ENCODE results near the gene HKDC1. TPM values are rescaled to one million over a fixed set of nuclear protein-coding genes. Genes with fewer than 3 reads are reported as not detected.

HKDC1 gene
- total and polyA plus RNA-seq, 2 donors (not counting 1 experiment from before 2014, with no cell fraction given) = 0.01 TPM; not detected in 1

GRCh38 chr10:69246036-69246435 is 25.9 kb downstream of the HKDC1 start:
- Histone ChIP-seq H3K9me3 (ENCODE audit: control extremely low read depth in 1 of 3, control insufficient read depth in 2 of 3, insufficient read depth in 1 of 3, low read length in 2 of 3) (no peaks in the 10 kb centered on the region), H3K9ac (ENCODE audit: low read length) (no peak overlapping the region), H3K27ac (ENCODE audit: low read length in 2 of 2) (no peak overlapping the region), H3K4me1 (ENCODE audit: control insufficient read depth in 2 of 2, insufficient read depth in 2 of 2, low read length in 2 of 2) (no peaks in the 10 kb centered on the region), H3K4me2 (replicated peaks; ENCODE audit: low read depth, low read length, poor library complexity, severe bottlenecking) (no peak overlapping the region), H4K20me1 (ENCODE audit: control insufficient read depth, insufficient read depth, low read length, poor library complexity, severe bottlenecking) (no peaks in the 10 kb centered on the region), H3K36me3 (replicated peaks in 1 of 2; ENCODE audit: control extremely low read depth in 1 of 2, control insufficient read depth in 1 of 2, extremely low read depth in 1 of 2, insufficient read depth in 2 of 2, low read length in 1 of 2) (no peaks in the 10 kb centered on the region), H3K27me3 (replicated peaks in 1 of 4; ENCODE audit: control extremely low read depth in 1 of 4, control insufficient read depth in 3 of 4, insufficient read depth in 4 of 4, low read length in 3 of 4) (no peaks in the 10 kb centered on the region), H2AFZ (ENCODE audit: insufficient read depth, low read depth, low read length, poor library complexity, severe bottlenecking) (no peak overlapping the region), H3K79me2 (ENCODE audit: control insufficient read depth, insufficient read depth, low read length) (no peaks in the 10 kb centered on the region), H3K4me3 (ENCODE audit: control extremely low read depth in 1 of 5, extremely low read depth in 1 of 5, insufficient read depth in 1 of 5, low read depth in 2 of 5, low read length in 4 of 5) (no peak overlapping the region)
- no peaks in the 10 kb centered on the region for H3K4me1 Mint-ChIP-seq
- intact Hi-C loops (cut with micrococcal nuclease) = no loop called here
- DNase-seq = no peak
- POLR2A ChIA-PET = no interaction called here
- ATAC-seq (ENCODE audit: low read depth) = no peak
- WGBS (ENCODE audit: insufficient coverage) = 96% methylated on average over 4 of the region's 5 CpGs
- TF ChIP-seq EZH2 (IDR thresholded peaks at IDR 0.05; ENCODE audit: borderline replicate concordance, insufficient read depth, low read depth, low read length, poor library complexity, severe bottlenecking) = no peak
- TF ChIP-seq, protein P1, sequence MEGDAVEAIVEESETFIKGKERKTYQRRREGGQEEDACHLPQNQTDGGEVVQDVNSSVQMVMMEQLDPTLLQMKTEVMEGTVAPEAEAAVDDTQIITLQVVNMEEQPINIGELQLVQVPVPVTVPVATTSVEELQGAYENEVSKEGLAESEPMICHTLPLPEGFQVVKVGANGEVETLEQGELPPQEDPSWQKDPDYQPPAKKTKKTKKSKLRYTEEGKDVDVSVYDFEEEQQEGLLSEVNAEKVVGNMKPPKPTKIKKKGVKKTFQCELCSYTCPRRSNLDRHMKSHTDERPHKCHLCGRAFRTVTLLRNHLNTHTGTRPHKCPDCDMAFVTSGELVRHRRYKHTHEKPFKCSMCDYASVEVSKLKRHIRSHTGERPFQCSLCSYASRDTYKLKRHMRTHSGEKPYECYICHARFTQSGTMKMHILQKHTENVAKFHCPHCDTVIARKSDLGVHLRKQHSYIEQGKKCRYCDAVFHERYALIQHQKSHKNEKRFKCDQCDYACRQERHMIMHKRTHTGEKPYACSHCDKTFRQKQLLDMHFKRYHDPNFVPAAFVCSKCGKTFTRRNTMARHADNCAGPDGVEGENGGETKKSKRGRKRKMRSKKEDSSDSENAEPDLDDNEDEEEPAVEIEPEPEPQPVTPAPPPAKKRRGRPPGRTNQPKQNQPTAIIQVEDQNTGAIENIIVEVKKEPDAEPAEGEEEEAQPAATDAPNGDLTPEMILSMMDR (IDR thresholded peaks at IDR 0.05) = no peak
- no peaks in the 10 kb centered on the region for H3K9me3 Mint-ChIP-seq (ENCODE audit: insufficient read depth)
- CTCF ChIA-PET = interaction anchor here (0.7 to 1.6 kb wide), 3 partner anchors 11 to 147 kb away, joined by 3 to 6 read pairs (median 3); no protein-coding TSS in a partner anchor
- no peak overlapping the region for H3K4me3 Mint-ChIP-seq
- H3K27ac Mint-ChIP-seq = no peak overlapping the region
- no peaks in the 10 kb centered on the region for H3K27me3 Mint-ChIP-seq

- no peaks in the 10 kb centered on the region for H3K9me3 Mint-ChIP-seq (ENCODE audit: insufficient read depth)
- no peak for TF ChIP-seq EZH2 (IDR thresholded peaks at IDR 0.05; ENCODE audit: borderline replicate concordance, insufficient read depth, low read depth, low read length, poor library complexity, severe bottlenecking)
- TF ChIP-seq, protein P1 (IDR thresholded peaks at IDR 0.05) = no peak
- H4K20me1 ChIP-seq (ENCODE audit: control insufficient read depth, insufficient read depth, low read length, poor library complexity, severe bottlenecking) = no peaks in the 10 kb centered on the region
- no peak overlapping the region for H3K27ac ChIP-seq (ENCODE audit: low read length in 2 of 2)
- no peak overlapping the region for H3K4me3 Mint-ChIP-seq
- ATAC-seq (ENCODE audit: low read depth) = no peak
- H3K4me2 ChIP-seq (replicated peaks; ENCODE audit: low read depth, low read length, poor library complexity, severe bottlenecking) = no peak overlapping the region
- H3K27ac Mint-ChIP-seq = no peak overlapping the region
- intact Hi-C loops (cut with micrococcal nuclease) = no loop called here
- ChIA-PET POLR2A (no interaction called here), CTCF (interaction anchor here (0.7 to 1.6 kb wide), 2 partner anchors 9 to 146 kb away, joined by 3 to 6 read pairs; no protein-coding TSS in a partner anchor)
- no peaks in the 10 kb centered on the region for H3K79me2 ChIP-seq (ENCODE audit: control insufficient read depth, insufficient read depth, low read length)
- no peaks in the 10 kb centered on the region for H3K36me3 ChIP-seq (replicated peaks in 1 of 2; ENCODE audit: control extremely low read depth in 1 of 2, control insufficient read depth in 1 of 2, extremely low read depth in 1 of 2, insufficient read depth in 2 of 2, low read length in 1 of 2)
- H3K4me3 ChIP-seq (ENCODE audit: control extremely low read depth in 1 of 5, extremely low read depth in 1 of 5, insufficient read depth in 1 of 5, low read depth in 2 of 5, low read length in 4 of 5) = no peak overlapping the region
- 80% methylated on average over 9 of the region's 14 CpGs for WGBS (ENCODE audit: insufficient coverage)
- no peak overlapping the region for H3K9ac ChIP-seq (ENCODE audit: low read length)
- no peaks in the 10 kb centered on the region for H3K27me3 ChIP-seq (replicated peaks in 1 of 4; ENCODE audit: control extremely low read depth in 1 of 4, control insufficient read depth in 3 of 4, insufficient read depth in 4 of 4, low read length in 3 of 4)
- H3K27me3 Mint-ChIP-seq = no peaks in the 10 kb centered on the region
- no peaks in the 10 kb centered on the region for H3K4me1 Mint-ChIP-seq
- H3K9me3 ChIP-seq (ENCODE audit: control extremely low read depth in 1 of 3, control insufficient read depth in 2 of 3, insufficient read depth in 1 of 3, low read length in 2 of 3) = no peaks in the 10 kb centered on the region
- no peaks in the 10 kb centered on the region for H3K4me1 ChIP-seq (ENCODE audit: control insufficient read depth in 2 of 2, insufficient read depth in 2 of 2, low read length in 2 of 2)
- H2AFZ ChIP-seq (ENCODE audit: insufficient read depth, low read depth, low read length, poor library complexity, severe bottlenecking) = no peak overlapping the region
- DNase-seq = no peak
These were observed 26.6 kb downstream of the HKDC1 start for GRCh38 chr10:69246581-69247312.
